Suprapubic skin (tissue), 4 donors: Measurements from ENCODE around the gene AKAP17A. TPM values are rescaled to one million over a fixed set of nuclear protein-coding genes. Genes with fewer than 3 reads are reported as not detected.
A peak's percentile ranks its signal among the peaks of the same experiment; 100 is the strongest.

ENCODE experiments used
- DNase-seq, 2 donors: peaks; one replicate each; pipeline ENCODE4 v3.0.0-alpha.2; 2019; ENCODE audit warnings: low spot score in 2 of 2
- H3K27ac ChIP-seq: fragments of 200-600 bp; sonication (generic); one replicate; pipeline ENCODE4 v1.5.1; 2019
- H3K27me3 ChIP-seq: fragments of 200-600 bp; sonication (generic); one replicate; pipeline ENCODE4 v1.5.1; 2019
- H3K36me3 ChIP-seq: fragments of 200-600 bp; sonication (generic); one replicate; pipeline ENCODE4 v1.5.1; 2019
- H3K4me1 ChIP-seq: fragments of 200-600 bp; sonication (generic); one replicate; pipeline ENCODE4 v1.5.1; 2019
- H3K4me3 ChIP-seq: fragments of 200-600 bp; sonication (generic); one replicate; pipeline ENCODE4 v1.5.1; 2019; ENCODE audit warnings: mild to moderate bottlenecking
- H3K9me3 ChIP-seq: fragments of 200-600 bp; sonication (generic); one replicate; pipeline ENCODE4 v1.5.1; 2019
- CTCF ChIP-seq, 2 donors: fragments of 200-600 bp in 1 of 2; fragments of 450-650 bp in 1 of 2; sonication (generic) in 1 of 2; IDR thresholded peaks; one replicate each; pipeline ENCODE4 v1.5.1; 2016 to 2019; ENCODE audit warnings: antibody characterized with exemption in 2 of 2, mild to moderate bottlenecking in 1 of 2, moderate library complexity in 1 of 2
- EP300 ChIP-seq: sonication (generic); formaldehyde crosslinking; IDR thresholded peaks from one replicate; pipeline ENCODE4 v1.6.1; 2017; ENCODE audit warnings: antibody characterized with exemption
- POLR2A ChIP-seq, 2 donors: fragments of 450-650 bp; IDR thresholded peaks; one replicate each; pipeline ENCODE4 v1.6.1; 2017; ENCODE audit warnings: antibody characterized with exemption in 2 of 2, mild to moderate bottlenecking in 2 of 2, moderate library complexity in 2 of 2
- POLR2AphosphoS5 ChIP-seq, 3 donors: sonication (generic); formaldehyde crosslinking; IDR thresholded peaks; one replicate each; pipeline ENCODE4 v1.6.1; 2017; ENCODE audit warnings: antibody characterized with exemption in 3 of 3
- WGBS: methylation state at CpG from one replicate; pipeline ENCODE4 v1.1.5; 2018; 5-methylcytosine and 5-hydroxymethylcytosine counted together
- total RNA-seq, 4 donors: library from RNA; depleted of rRNA; stranded (reverse); fragments of >200 nt; gene quantifications; one replicate each; pipeline ENCODE4 v1.1.0, GENCODE V29; 2016

Gene AKAP17A
- total RNA-seq, 4 donors from 2014 or later, result 31.4 to 86.7 (median 37.9) TPM

GRCh38 chrX:1589356-1590130 lies 1.9 kb upstream of the AKAP17A start:
- peaks cover 25% of the 10 kb centered on the region for H3K4me1 ChIP-seq
- no peak for TF ChIP-seq CTCF (IDR thresholded peaks at IDR 0.05)
- TF ChIP-seq POLR2A (IDR thresholded peaks at IDR 0.05), result no peak
- no peak for TF ChIP-seq POLR2AphosphoS5 (IDR thresholded peaks at IDR 0.05)
- no peak for TF ChIP-seq EP300
- no peak overlapping the region for H3K27ac ChIP-seq
- no peaks in the 10 kb centered on the region for H3K27me3 ChIP-seq
- H3K36me3 ChIP-seq, result peaks cover 15% of the 10 kb centered on the region
- H3K9me3 ChIP-seq, result no peaks in the 10 kb centered on the region
- no peak overlapping the region for H3K4me3 ChIP-seq
- WGBS, result 85% methylated on average over 12 of the region's 12 CpGs
- no peak for DNase-seq

- peak in 1 of 2 donors; percentile 77 for DNase-seq
- H3K27me3 ChIP-seq, result no peaks in the 10 kb centered on the region
- H3K4me1 ChIP-seq, result peaks cover 25% of the 10 kb centered on the region
- peak overlapping the region; percentile 79 for H3K4me3 ChIP-seq
- H3K9me3 ChIP-seq, result no peaks in the 10 kb centered on the region
- H3K27ac ChIP-seq, result peak overlapping the region; percentile 89
- no peak for TF ChIP-seq POLR2AphosphoS5 (IDR thresholded peaks at IDR 0.05)
- TF ChIP-seq POLR2A (IDR thresholded peaks at IDR 0.05), result no peak
- no peak for TF ChIP-seq CTCF (IDR thresholded peaks at IDR 0.05)
- TF ChIP-seq EP300, result no peak
- H3K36me3 ChIP-seq, result peaks cover 35% of the 10 kb centered on the region
- 2% methylated on average over 29 of the region's 35 CpGs for WGBS
Observed at GRCh38 chrX:1591863-1592469, 562 bp downstream of the AKAP17A start.

GRCh38 chrX:1592470-1593142 lies 1.2 kb downstream of the AKAP17A start:
- WGBS, result under 1% methylated on average over 28 of the region's 28 CpGs
- TF ChIP-seq EP300, result no peak
- no peak for TF ChIP-seq POLR2AphosphoS5 (IDR thresholded peaks at IDR 0.05)
- TF ChIP-seq POLR2A (IDR thresholded peaks at IDR 0.05), result no peak
- no peak for TF ChIP-seq CTCF (IDR thresholded peaks at IDR 0.05)
- H3K36me3 ChIP-seq, result peaks cover 42% of the 10 kb centered on the region
- no peaks in the 10 kb centered on the region for H3K9me3 ChIP-seq
- H3K27me3 ChIP-seq, result no peaks in the 10 kb centered on the region
- no peak for DNase-seq
- peaks cover 25% of the 10 kb centered on the region for H3K4me1 ChIP-seq
- peak overlapping the region; percentile 79 for H3K4me3 ChIP-seq
- peak overlapping the region; percentile 89 for H3K27ac ChIP-seq

- TF ChIP-seq POLR2A (IDR thresholded peaks at IDR 0.05), result no peak
- no peak for TF ChIP-seq CTCF (IDR thresholded peaks at IDR 0.05)
- TF ChIP-seq POLR2AphosphoS5 (IDR thresholded peaks at IDR 0.05), result no peak
- no peak for TF ChIP-seq EP300
- Histone ChIP-seq H3K27me3 (no peaks in the 10 kb centered on the region), H3K4me3 (peak overlapping the region; percentile 79), H3K27ac (no peak overlapping the region), H3K4me1 (peaks cover 25% of the 10 kb centered on the region), H3K36me3 (peaks cover 52% of the 10 kb centered on the region), H3K9me3 (no peaks in the 10 kb centered on the region)
- DNase-seq, result peak in 1 of 2 donors; percentile 81
- 91% methylated on average over 31 of the region's 60 CpGs for WGBS
Observed at GRCh38 chrX:1593286-1594271, 2.2 kb downstream of the AKAP17A start.
